ENCODE measurements around the gene NUP62.

NUP62 gene

DNA sequence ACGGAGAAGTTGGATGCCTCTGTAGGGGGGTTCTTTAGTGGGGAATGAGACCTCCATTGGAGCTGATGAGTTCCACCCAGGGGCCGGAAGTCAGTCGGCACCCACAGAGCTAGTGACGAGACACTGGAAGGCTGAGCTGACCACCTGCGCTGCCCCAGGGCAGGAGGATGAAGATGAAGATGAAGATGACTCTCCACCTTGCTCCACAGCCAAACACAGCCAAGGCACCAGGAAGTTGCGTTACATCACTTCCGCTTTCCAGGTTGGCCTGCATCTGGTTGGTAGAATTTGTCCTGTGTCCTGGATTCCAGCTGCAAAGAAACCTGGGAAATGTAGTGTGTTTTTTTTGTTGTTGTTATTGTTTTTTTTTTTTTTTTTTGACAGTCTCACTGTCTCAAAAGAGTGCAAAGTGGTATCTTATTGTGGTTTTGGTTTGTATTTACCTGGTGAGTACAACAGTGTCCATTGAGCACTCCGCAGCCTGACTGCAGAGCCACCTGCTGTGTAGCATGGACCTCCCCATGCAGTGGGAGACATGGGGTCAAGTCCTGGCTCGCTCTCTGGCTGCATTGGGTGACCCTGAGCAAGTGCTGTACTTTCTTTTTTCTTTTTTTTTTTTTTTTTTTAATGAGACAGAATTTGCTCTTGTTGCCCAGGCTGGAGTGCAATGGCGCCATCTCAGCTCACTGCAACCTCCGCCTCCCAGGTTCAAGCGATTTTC lies 49.9 kb downstream of the NUP62 start:
- no peak for DNase-seq (ENCODE audit: low read depth)
- peak overlapping the region; percentile 85 for H3K4me3 ChIP-seq (ENCODE audit: low read depth, low read length)
- TF ChIP-seq, protein P1, sequence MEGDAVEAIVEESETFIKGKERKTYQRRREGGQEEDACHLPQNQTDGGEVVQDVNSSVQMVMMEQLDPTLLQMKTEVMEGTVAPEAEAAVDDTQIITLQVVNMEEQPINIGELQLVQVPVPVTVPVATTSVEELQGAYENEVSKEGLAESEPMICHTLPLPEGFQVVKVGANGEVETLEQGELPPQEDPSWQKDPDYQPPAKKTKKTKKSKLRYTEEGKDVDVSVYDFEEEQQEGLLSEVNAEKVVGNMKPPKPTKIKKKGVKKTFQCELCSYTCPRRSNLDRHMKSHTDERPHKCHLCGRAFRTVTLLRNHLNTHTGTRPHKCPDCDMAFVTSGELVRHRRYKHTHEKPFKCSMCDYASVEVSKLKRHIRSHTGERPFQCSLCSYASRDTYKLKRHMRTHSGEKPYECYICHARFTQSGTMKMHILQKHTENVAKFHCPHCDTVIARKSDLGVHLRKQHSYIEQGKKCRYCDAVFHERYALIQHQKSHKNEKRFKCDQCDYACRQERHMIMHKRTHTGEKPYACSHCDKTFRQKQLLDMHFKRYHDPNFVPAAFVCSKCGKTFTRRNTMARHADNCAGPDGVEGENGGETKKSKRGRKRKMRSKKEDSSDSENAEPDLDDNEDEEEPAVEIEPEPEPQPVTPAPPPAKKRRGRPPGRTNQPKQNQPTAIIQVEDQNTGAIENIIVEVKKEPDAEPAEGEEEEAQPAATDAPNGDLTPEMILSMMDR (IDR thresholded peaks at IDR 0.05; ENCODE audit: control insufficient read depth, extremely low read depth, insufficient read depth): no peak

DNA sequence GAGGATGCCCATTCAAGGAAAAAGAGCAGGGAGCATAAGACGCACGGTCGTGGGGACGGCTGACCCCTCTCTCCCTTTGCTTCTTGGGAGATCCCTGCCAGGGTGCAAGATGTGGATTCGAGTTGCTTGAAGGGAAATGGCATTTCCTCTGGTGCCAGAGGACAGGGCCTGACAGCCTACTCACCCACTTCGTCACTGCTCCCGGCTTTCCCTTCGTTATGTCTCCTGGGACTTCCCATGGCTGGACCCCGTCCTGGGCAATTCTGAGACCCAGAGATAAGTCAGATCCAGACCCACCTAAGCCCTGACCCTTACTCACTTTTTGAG lies 50.6 kb downstream of the NUP62 start:
- no peak for DNase-seq (ENCODE audit: low read depth)
- TF ChIP-seq, protein P1 (IDR thresholded peaks at IDR 0.05; ENCODE audit: control insufficient read depth, extremely low read depth, insufficient read depth): no peak
- peak overlapping the region; percentile 85 for H3K4me3 ChIP-seq (ENCODE audit: low read depth, low read length)

DNA sequence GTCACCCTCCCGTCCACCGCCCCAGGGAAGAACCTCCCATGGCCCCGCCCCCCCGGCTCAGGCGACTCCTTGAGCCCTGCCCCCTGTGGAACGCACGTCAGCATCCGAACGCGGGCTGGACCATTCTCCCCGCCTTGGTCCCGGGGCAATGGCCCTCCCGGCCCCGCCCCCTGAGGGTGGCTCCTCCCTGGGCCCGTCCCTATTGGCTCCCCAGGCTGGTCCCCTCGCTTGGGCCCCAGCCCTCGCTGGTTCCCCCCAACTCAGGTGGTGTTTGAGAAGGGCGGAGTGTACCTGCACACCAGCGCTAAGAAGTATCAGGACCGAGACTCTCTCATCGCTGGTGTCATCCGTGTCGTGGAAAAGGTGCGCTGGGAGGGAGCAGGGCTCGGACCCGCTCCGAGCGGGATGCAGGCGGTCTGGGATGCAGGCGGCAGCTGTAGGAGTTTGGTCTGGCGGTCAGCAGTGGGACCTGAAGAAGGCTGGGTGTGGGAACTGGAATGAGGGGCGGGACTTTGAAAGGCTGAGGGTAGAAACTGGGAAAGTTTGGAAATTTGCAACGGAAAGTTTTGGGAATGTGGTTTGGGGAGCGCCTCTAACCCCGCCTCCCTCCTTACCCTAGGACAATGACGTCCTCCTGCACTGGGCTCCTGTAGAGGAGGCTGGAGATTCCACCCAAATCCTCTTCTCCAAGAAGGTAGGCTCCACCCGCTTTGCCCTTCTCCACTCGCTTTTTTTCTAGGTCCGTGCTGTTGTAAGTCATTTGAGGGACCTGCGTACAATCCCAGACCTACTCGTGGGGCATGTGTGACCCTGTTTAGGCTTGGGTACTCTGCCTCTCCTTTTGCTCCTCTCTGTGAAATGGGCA lies 51.2 kb downstream of the NUP62 start:
- H3K4me3 ChIP-seq (ENCODE audit: low read depth, low read length): peak overlapping the region; percentile 85
- TF ChIP-seq, protein P1 (IDR thresholded peaks at IDR 0.05; ENCODE audit: control insufficient read depth, extremely low read depth, insufficient read depth): no peak
- peak; percentile 90 for DNase-seq (ENCODE audit: low read depth)

DNA sequence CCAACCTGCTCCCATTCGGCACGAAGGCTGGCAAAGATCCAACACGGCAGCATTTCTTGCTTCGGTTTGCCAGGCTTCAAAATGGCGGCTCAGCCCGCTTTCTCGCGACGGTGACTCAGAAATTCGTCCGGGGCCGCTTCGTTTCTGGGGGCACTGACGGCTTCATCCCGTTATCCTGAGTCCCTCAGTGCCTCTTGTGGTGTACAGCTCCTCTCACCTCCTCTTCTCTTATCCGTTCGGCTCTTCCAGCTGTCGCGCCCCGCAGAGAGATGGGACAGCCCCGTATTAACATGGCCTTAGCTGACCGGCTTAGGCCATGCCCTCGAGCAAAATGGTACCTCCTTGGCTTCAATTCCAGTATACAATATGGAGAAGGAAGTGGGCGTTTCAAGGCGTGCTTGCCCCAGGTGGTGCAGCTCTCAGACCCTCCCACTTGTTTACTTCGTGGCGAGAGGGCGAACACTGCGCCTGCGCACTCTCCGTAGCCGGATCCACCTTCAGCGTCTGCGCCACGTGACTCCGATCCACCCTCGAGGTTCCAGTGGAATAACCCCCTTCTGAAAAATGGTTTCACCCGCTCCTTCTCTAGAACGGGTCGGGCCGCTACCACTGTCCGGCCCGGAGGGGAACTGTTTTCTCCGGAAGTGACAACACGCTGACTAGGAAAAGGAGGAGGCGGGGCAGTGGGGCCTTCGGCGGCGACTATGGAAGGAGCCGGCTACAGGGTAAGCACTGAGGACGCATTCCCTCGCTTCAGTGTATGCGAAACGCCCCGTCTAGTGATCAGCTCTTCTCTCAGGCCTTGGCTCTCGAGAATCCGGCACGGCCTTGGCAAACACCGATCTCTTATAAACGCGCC lies 52.1 kb downstream of the NUP62 start, which contains the start of the genes AKT1S1 and TBC1D17:
AKT1S1 (minus strand) TSS at position 336 of the 859 bp plus-strand sequence. CDS start 4,060 bp downstream, outside the sequence.
TBC1D17 (plus strand) TSS at position 683 of the 859 bp plus-strand sequence; CDS start at position 705, 22 bp downstream.
- DNase-seq (ENCODE audit: low read depth): peak; percentile 100
- TF ChIP-seq, protein P1 (IDR thresholded peaks at IDR 0.05; ENCODE audit: control insufficient read depth, extremely low read depth, insufficient read depth): no peak
- peak within 1 kb of the TSS; percentile 85 for H3K4me3 ChIP-seq (ENCODE audit: low read depth, low read length)

DNA sequence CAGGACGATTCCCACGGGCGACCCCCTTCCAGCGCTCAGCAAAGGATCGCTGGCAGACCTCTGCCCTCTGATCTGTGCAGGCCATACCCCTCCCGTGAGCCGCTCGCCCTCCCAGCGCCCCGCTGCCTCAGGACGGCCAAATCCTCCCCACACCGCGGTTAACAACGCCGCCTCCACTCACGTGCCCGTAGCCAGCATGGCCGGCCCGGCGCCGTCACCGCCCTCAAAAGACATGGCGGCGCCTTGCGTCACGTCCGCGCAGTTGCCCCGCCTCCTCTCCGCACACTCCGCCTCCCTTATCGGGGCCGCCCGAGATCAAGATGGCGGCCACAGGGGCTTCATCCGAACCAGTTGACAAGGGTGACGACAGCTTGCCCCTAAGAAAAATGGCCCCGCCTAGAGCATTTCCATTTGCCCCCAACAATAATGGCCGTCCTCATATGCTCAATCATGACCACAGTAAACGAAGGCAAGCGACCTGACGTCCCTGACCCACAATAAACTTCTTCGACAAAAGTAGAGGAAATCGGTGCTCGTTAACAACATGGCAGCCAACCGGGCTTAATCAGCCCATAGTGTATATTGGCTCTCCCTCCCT lies 52.8 kb downstream of the NUP62 start:
- H3K4me3 ChIP-seq (ENCODE audit: low read depth, low read length): peak overlapping the region; percentile 85
- peak; percentile 98 for DNase-seq (ENCODE audit: low read depth)
- TF ChIP-seq, protein P1 (IDR thresholded peaks at IDR 0.05; ENCODE audit: control insufficient read depth, extremely low read depth, insufficient read depth): no peak

DNA sequence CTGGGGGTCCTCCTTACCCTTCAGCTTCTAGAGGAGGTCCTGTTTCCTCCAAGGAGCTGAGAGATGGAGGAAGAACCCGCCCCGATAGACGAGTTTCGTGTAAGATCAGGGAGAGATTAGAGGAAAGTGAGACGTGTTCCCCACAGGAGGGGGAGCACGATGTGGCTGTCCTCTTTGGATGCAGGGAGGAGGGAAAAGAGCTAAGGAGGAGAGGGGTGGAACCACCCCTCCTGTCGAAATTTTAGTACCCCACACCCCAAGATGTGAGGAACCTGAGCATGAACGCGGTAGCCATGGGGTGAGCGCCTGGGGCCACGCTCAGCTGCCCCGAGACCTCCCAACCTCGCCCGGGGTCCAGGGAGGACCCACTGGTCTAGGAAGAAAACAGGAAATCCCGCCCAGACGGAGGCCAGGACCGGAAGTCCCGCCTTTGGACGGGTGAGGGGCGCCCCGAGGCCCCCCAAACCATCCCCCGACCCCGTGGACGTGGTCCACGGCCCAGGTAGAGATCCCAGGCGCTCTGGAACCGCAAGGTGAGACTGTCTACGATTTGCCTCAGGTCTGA lies 53.4 kb downstream of the NUP62 start:
- TF ChIP-seq, protein P1 (IDR thresholded peaks at IDR 0.05; ENCODE audit: control insufficient read depth, extremely low read depth, insufficient read depth): no peak
- H3K4me3 ChIP-seq (ENCODE audit: low read depth, low read length): peak overlapping the region; percentile 85
- no peak for DNase-seq (ENCODE audit: low read depth)

Measured in LNCaP clone FGC (cell line).